Bone marrow (tissue), 2 donors: ENCODE data around the gene ARHGAP44.

ENCODE experiments used
- DNase-seq, 2 donors: peaks; one replicate each; lab custom pipeline; 2025; lab: John Stamatoyannopoulos, UW

The ARHGAP44 gene

DNA sequence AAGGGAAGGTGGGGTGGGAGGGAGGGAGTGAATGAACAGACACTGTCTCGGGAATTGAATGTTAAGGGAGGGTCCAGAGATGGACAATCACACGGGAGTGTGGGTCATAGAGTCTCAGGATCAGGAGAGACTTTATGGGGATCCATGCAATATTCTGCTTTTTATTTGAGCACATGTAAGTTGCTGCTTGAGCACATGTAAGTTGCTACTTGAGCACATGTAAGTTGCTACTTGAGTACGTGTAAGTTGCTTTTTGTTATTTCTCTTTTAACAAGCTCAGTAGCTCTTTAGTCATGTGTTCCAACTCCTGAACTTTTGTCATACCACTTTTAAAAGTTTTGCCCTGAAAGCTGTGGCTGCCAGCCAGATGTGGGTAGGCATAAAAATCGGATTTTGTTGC, 110.3 kb downstream of the ARHGAP44 start:
- no peak for DNase-seq

DNA sequence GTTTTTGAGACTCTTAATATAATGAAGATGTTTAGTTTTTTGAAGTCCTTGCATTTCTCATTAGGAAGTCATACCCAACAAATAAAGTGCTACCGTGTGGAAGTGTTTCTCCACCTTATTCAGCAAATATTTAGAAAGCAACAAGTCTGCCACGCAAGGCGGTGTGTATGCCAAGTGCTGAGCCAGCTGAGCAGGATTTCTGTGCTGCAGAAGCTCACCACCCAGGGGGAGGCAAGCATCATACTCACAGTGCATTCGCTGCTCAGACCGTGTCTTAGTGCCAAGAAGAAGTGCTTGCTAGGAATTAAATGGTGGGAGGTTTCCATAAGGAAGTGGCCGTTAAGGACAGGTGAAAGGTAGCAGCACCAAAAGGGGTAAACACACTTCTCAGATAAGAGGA, 111.2 kb downstream of the ARHGAP44 start:
- DNase-seq, result no peak

DNA sequence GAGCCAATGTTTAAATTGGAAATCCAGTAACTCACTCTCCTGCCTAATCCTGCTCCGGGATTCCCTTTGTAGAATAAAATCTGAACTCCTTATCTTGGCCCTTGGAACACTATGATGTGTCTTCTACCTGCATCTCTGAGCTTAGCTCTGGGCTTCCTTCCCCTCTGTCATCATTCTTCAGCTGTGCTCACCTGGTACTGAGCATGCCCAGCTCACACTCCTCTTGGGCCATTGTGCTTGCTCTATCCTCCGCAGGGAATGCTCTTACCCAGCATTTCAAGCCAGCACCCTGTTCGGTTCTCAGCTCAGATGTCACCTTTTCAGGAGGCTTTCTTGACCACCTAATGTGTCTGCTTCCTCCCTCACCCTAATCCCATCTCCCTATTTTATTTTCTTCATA, 112.7 kb downstream of the ARHGAP44 start:
- no peak for DNase-seq

DNA sequence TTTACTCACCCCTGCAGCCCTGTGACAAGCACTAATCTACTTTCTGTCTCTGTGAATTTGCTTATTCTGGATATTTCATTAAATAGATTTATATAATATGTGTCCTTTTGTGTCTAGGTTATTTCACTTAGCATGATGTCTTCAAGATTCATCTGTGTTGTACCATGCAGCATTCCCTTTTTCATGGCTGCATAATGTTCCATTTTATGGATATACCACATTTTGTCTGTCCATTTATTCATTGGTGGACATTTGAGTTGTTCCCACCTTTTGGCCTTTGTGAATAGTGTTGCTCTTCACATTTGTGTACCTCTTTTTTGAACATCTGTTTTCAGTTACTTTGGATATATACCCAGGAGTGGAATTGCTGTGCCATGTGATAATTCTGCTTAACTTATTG, 118.2 kb downstream of the ARHGAP44 start:
- DNase-seq, result no peak

DNA sequence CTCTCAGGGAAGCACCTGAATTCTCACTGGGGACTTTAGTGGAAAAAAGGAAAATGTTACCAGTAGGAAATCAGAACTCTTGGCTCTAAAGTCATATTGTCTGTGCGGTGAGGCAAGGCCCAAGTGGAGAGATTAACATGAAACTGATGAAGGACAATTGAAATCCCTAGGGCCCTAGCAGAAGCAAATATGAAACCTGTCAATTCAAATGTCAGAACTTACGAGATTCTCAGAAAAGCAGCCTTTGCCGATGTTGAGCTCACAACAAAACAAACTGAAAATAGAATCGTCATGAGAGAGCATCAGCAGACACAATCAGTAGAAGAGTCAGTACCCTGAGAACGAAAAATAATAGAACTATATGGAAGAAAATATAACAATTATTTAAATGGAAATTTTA, 119.7 kb downstream of the ARHGAP44 start:
- DNase-seq, result no peak

DNA sequence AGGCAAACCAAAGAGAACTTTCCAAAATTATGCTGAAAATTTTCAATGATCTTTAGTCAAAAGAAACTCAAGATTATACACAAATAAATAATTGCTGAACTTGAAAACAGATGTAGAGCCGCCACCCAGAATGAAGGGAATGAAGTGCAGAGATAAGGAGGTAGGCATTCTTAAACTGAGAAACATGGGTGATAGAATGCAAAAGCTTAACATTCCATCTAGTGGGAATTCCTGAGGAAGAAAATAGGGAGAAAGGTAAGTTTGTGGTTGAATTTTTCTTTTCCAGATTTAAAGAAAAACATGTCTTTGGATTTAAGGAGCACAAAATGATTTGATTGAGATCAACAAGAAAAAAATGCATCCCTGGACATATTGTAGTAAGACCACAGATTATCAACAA, 120.2 kb downstream of the ARHGAP44 start:
- DNase-seq, result no peak

DNA sequence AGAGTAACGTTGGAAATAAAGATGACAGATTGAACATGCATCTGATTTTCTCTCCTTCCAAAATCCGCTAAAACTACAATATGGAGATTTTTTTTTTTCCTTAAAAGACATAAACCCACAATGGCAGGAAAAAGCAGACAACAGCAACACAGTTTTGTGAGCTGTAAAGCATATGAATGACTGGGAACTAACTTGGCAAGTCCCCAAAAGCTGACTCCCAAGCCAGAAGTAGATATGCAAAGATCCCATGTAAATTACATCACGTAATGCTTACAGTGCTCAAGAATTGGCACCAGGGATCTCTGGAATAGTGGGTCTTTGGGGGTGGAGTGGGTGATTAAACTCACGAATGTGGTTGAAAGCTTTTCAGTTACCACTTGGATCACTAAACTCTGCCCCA, 121.9 kb downstream of the ARHGAP44 start:
- DNase-seq, result no peak

DNA sequence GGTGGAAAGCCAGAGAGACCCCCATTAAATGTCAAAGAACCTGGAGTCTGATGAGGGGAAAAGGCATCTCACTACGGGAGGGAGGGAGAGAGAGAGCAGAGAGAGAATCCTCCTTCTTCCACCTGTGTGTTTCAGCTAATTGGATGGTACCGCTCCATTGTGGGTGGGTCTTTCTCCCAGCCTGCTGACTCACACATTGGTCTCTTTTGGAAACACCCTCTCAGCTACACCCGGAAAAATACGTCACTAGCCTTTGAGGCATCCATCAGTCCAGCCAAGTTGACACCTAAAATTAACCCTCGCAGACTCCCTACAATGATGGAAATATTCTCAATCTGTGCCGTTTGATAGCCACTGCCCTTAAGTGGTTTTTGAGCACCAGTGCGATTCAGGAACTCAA, 128.1 kb downstream of the ARHGAP44 start:
- no peak for DNase-seq

DNA sequence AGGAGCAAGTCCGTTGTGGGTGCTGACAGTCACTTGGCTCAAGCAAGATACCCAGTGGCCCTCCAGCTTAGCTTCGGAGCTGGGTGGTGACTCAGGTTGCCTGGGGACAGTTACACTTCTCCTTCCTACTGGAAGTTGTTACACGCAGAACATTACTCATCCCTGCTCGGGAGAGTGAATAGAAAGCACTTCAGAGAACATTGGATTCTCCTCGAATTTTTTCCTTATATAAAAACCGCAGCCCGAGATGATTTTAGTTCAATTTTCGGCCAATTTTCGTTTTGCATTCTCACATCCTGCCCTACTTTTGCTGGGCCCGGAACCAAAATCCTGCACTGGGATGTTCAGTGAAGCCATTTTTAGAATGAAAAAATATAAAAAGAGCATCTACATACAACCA, 128.8 kb downstream of the ARHGAP44 start:
- DNase-seq, result no peak

DNA sequence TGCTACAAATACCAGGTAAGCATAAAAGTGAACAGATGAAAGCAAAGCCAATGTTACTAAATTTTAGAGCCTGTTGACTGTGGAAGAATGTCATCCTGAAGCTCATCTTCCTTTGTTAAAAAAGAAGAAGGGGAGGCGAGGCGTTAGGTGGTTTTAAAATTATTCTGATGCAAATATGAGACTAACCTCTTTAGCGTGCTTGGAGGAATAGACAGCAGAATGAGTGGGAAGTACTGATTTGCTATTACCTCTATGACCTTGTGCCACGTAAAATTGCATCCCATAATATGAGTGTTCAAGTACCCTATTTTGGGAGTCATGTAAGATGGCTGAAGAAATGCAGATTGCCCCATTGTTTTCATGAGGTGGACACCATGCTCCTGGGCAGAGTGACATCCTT, 132.8 kb downstream of the ARHGAP44 start:
- no peak for DNase-seq

DNA sequence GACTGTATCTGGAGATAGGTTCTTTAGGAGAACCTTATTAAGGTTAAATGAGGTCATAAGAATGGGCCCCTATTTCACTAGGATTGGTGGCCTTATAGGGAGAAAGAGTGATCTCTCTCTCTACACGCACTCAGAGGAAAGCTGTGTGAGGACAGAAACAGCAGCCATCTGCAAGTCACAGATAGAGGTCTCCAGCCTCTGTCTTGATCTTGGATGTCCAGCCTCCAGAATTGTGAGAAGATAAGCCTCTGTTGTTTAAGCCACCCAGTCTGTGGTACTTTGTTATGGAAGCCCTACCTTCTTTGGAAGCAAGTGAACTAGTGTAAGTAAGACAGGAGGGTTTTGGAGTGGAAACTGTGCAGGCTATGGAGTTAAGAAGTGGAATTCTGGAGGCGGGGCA, 135.3 kb downstream of the ARHGAP44 start:
- DNase-seq, result no peak

DNA sequence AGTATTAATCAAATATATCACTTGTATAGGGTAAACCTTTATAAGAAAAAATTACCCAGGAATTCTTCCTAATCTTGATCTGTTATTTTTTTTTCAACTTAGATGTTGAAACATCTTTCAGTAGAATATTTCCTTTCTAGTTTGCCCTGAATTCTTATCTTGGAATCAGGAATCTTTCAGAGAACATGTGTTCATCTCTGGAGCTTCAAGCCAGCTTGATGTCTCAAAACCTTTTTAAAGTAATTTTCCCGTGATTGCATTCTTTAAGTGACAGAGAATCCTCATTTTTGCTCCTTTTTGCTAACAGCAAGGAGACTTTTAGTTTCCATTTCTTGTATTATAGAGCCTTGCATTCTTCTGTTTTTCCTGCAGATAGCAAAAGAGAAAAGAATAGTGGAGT, 137.7 kb downstream of the ARHGAP44 start:
- DNase-seq, result no peak

DNA sequence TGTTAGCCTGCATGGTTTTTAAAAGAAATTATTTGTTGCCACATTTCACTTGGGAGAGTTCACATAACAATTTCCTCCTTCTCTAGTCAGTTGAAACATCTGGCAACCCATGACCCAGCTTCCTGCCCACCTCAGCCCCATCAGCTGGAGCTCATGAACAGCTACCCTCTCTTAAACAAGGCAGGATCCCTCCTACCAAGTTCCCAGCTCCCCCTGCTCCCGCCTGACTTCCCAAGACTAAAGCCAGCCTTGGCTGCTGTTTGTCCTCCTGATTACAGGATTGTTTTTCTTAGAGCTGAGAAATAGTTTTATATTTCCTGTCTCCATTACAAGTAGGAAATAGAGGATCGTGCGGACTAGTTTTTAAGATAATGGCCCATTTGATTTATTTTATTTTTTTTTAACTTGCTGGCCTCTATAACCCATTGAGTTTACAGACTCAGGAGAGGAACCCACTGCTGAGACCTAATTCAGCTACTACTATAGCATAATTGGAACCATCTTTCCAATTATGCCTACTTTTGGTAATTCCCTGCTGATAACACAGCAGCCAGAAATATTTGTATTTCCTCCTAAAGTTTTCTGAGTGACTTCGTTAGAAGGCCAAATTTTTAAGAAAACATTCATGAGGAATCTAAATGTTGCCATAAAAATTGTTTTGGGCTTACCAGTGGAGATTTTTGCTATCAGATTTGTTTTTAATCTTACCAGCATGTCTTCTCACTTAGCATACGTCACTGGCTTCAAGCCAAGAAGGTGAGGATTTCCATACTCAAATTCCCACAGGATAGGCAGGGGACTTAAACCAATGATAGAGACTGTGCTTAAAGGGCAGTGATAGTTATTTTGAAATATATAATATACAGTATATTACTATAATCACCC, 138.5 kb downstream of the ARHGAP44 start:
- no peak for DNase-seq

DNA sequence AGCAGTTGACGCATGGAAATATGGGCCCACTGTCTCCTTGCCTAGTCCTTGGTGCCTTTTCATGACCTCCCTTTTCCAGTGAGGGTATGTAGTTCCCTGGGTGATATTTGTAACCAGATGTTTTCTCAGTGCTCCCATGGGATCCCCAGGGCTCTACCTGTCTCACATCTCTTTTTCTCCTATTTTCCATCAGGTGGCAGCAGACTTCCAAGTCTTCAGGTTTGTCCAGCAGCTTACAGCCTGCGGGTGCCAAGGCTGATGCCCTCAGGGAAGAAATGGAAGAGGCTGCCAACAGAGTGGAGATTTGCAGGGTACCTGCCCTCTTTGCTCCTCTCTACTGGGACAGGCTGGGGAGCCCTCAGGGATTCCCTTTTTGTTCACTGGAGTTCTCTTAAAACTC, 139.4 kb downstream of the ARHGAP44 start:
- DNase-seq, result no peak

DNA sequence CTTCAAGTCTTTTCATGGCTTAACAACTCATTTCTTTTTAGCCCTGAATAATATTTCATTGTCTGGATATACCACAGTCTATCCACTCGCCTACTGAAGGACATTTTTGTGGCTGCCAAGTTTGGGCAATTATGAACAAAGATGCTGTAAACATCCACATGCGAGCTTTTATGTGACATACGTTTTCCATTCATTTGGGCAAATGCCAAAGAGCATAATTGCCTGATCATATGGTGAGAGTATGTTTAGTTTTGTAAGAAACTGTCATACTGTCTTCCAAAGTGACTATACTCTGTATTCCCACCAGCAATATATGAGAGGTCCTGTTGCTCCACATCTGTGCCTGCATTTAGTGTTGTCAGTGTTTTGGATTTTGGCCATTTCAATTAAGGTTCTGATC, 147.2 kb downstream of the ARHGAP44 start:
- no peak for DNase-seq

DNA sequence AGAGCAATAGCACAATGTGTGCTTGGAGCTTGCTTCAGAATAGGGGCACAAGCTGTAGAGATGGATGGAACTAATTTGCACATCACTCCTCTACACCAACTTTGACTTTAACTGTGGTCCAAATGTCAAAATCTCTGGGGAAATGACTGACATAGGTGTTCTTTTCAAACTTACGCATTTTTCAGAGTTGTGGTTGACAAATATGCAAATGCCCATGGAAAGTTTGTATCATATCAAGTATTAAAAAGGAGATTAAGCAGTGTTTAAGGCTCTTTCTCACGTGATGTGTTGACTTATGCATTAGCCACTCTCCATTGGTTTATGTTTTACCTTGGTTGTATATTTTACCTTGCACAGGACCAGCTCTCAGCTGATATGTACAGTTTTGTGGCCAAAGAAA, 151.4 kb downstream of the ARHGAP44 start:
- DNase-seq, result no peak

DNA sequence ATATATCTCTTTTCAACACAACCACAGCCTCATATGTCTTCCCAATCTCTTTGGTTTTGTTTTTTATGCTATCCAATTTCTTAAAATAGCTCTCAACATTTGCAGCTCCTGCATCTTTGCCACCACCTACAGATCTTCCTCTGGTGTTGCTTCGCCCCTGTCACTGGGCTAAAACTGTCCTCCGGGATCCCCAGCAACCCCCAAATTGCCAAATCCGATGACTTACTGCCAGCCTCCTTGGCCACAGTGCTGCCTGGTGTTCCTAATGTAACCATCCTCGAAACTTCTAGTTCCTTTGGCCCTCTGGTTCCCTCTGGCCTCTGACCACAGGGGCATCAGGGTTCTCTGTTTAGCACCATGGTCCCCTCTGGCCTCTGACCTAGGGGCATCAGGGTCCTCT, 157.7 kb downstream of the ARHGAP44 start:
- no peak for DNase-seq

DNA sequence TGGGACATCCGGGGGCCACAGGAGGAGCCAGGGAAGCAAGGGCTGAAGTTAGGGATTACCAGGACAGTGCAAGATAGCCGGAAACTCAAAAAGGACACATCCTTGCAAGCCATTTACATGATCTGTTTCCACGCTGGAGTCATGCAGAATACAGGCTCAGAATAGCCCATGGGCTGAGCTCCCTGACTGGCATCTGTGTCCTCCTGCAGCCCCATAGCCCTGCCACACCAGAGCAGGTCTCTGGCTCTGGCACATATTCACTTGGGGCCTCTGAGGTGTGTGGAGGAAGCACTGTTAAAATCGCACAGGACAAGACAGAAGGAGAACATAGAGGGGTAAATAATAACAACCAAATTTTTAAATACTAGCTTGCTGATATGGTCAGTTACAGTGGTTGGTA, 162.7 kb downstream of the ARHGAP44 start:
- no peak for DNase-seq

DNA sequence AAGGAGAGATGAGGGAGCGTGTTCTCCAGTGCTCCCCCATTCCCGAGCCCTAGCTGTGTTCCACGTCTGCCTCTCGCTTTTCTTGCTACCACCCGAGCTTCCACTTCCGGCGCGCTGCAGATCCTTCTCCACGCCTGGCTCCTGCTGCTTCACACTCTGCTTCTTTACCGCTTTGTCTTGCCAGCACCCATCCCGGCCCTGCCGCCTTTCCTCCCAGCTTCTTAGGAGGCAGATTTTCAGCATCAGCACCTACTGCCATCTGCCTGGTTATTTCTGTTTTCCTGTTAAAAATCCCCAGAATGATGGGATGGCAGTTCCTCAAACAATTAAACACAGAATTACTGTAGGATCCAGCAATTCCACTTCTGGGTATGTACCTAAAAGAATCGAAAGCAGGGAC, 163.9 kb downstream of the ARHGAP44 start:
- no peak for DNase-seq

DNA sequence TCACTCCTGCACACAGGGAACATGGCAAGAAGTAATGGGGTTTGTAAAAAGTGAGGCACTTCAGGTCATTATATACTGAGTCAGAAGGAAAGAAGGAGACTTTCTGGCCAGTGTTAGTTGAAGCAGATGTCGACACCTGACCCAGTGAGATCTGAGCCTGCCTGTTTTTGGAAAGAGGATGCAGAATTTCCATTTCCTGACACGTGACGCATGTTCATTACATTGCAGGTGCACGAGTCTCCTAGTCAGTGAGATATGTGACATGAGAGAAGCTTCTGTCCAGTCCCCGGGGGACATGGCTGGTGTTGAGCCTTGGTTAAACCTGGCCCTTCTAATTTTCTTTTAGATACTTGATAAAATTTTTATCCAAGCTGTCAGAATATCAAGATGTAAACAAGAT, 166.2 kb downstream of the ARHGAP44 start:
- DNase-seq, result no peak

DNA sequence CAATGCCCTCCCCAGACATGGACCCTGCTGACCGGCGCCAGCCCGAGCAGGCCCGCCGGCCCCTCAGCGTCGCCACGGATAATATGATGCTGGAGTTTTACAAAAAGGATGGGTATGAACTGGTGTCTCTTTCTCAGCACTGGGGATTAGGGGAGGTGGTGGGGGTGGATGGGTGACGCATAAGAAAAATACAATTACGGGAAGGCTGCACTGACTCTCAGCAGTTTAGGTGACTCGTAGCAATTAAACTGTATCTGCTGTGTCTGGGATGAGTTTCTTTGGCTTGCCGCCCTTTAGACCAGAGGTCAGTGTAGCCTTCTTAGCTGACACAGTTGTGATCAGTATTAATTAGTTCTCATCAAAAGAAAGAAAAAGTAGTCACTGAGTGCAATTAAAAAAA, 169.5 kb downstream of the ARHGAP44 start:
- no peak for DNase-seq

DNA sequence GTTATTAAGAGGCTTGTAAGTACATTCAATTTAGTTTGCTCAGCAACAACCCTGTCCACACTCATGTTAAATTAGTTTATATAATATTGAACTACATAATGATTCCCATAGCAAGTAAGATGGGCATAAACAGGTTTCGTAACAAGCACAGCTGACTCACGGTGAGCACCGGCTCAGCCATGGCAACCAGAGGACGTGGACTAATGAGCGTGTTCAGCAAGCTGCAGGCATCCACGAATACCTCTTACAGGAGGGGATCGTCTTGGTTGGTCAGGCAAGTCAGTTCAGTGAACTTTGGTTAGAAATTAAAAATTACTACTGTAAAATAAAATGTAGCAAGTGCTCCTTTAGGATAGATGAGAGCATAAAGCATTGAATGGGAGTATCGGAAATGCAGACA, 170.1 kb downstream of the ARHGAP44 start:
- DNase-seq, result no peak

DNA sequence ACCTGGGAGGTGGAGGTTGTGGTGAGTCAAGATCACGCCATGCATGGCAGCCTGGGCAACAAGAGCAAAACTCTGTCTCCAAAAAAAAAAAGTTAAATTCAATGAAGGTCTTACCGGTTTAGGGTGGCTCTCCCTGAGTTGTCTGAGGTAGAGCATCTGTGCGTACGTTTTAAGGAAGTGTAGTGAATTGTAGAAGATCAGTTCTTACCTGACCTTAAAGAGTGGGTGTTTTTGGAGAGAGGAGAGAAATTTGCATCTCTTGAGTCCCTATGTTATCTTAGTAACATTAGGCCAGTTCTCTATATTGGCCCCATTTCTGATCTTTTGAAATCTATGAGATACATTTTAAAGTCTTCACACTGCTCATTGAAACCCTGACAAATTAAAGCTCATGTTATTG, 172.4 kb downstream of the ARHGAP44 start:
- no peak for DNase-seq

DNA sequence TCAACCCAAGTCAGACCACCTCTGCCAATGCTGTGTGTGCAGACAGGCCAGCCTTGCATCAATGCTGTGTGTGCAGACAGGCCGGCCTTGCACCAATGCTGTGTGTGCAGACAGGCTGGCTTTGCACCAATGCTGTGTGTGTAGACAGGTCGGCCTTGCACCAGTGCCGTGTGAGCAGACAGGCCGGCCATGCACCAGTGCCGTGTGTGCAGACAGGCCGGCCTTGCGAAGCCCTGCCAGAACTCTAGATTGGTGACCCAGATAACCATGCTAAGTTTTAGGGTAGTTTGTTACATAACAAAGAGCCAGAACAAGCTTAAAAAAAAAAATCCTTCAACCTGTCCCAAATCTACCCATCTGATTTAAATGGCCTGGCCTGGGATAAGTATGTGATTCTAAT, 174.2 kb downstream of the ARHGAP44 start:
- no peak for DNase-seq
